ENCODE data around the gene MRPL52. TPM values are rescaled to one million over a fixed set of nuclear protein-coding genes. Genes with fewer than 3 reads are reported as not detected.
"Not testable (repeated sequence)": the region's sequence is repeated elsewhere in the genome, so short reads cannot be mapped to it uniquely, and the experiment has no call there.

MRPL52 gene
- total RNA-seq, 1 experiment from 2014 or later: 89.5 TPM

- no TSS peak for BruUV-seq (replicated peaks)
- TF ChIP-seq TCF7L2 (IDR thresholded peaks at IDR 0.05; ENCODE audit: low read depth, low read length): no peak
- TF ChIP-seq CTCF (IDR thresholded peaks at IDR 0.05): no peak
- TF ChIP-seq SIN3A (IDR thresholded peaks at IDR 0.05; ENCODE audit: borderline replicate concordance, insufficient read depth, low read depth, low read length): no peak
- Histone ChIP-seq H3K9me3 (ENCODE audit: control insufficient read depth, insufficient read depth, low read depth, low read length) (no peaks in the 10 kb centered on the region), H3K4me1 (ENCODE audit: control insufficient read depth, insufficient read depth, low read length) (no peaks in the 10 kb centered on the region), H3K4me3 (ENCODE audit: low read depth in 2 of 2, low read length in 2 of 2) (no peak overlapping the region), H3K36me3 (ENCODE audit: control insufficient read depth, insufficient read depth, low read length) (no peaks in the 10 kb centered on the region), H3K27ac (ENCODE audit: low read length) (no peak overlapping the region), H3K27me3 (ENCODE audit: control insufficient read depth, insufficient read depth, low read length) (no peaks in the 10 kb centered on the region)
- POLR2A ChIA-PET: interaction anchor here (0.6 kb wide), 1 partner anchor 27 kb away, joined by 3 read pairs; no protein-coding TSS in a partner anchor
- CTCF ChIA-PET: interaction anchor here (4.9 kb wide), 1 partner anchor 28 kb away, joined by 50 read pairs; no protein-coding TSS in a partner anchor
- ATAC-seq (no peak), DNase-seq (ENCODE audit: low read depth, low spot score) (no peak)
- in situ Hi-C loops (cut with HindIII; ENCODE audit: low pct_unique_long_range_greater_than_20kb, low sequenced_read_pairs) (no loop called here), intact Hi-C loops (cut with micrococcal nuclease; ENCODE audit: unreplicated experiment) (loop anchor here (10.0 kb wide), 1 partner anchor 196 kb away; no protein-coding TSS in a partner anchor)
Measured at GRCh38 chr14:22850944-22851764, 21.5 kb downstream of the MRPL52 start.

DNA sequence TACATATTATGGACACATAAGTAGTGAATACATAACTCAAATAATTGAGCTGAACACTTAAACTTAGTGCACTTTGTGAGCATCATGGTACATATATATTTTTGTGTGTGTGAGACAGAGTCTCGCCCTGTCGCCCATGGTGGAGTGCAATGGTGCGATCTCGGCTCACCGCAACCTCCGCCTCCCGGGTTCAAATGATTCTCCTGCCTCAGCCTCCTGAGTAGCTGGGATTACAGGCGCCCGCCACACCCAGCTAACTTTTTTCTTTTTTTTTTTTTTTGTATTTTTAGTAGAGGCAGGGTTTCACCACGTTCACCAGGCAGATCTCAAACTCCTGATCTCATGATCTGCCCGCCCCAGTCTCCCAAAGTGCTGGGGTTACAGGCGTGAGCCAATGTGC is 22.5 kb downstream of the MRPL52 start:
- CTCF ChIA-PET: interaction anchor here (0.6 to 4.9 kb wide), 4 partner anchors 11 to 29 kb away, joined by 3 to 50 read pairs (median 4); no protein-coding TSS in a partner anchor
- H3K4me1 ChIP-seq (ENCODE audit: control insufficient read depth, insufficient read depth, low read length); H3K27ac ChIP-seq (ENCODE audit: low read length); H3K9me3 ChIP-seq (ENCODE audit: control insufficient read depth, insufficient read depth, low read depth, low read length); POLR2A ChIA-PET; BruUV-seq (replicated peaks); H3K4me3 ChIP-seq (ENCODE audit: low read depth in 2 of 2, low read length in 2 of 2); in situ Hi-C loops (cut with HindIII; ENCODE audit: low pct_unique_long_range_greater_than_20kb, low sequenced_read_pairs); DNase-seq (ENCODE audit: low read depth, low spot score); H3K27me3 ChIP-seq (ENCODE audit: control insufficient read depth, insufficient read depth, low read length); H3K36me3 ChIP-seq (ENCODE audit: control insufficient read depth, insufficient read depth, low read length); ATAC-seq: not testable (repeated sequence)
- intact Hi-C loops (cut with micrococcal nuclease; ENCODE audit: unreplicated experiment): loop anchor here (2.0 to 10.0 kb wide), 2 partner anchors 29 to 197 kb away; no protein-coding TSS in a partner anchor

- in situ Hi-C loops (cut with HindIII; ENCODE audit: low pct_unique_long_range_greater_than_20kb, low sequenced_read_pairs) (no loop called here), intact Hi-C loops (cut with micrococcal nuclease; ENCODE audit: unreplicated experiment) (loop anchor here (2.0 to 10.0 kb wide), 2 partner anchors 30 to 198 kb away; no protein-coding TSS in a partner anchor)
- Histone ChIP-seq H3K36me3 (ENCODE audit: control insufficient read depth, insufficient read depth, low read length) (no peaks in the 10 kb centered on the region), H3K9me3 (ENCODE audit: control insufficient read depth, insufficient read depth, low read depth, low read length) (no peaks in the 10 kb centered on the region), H3K4me3 (ENCODE audit: low read depth in 2 of 2, low read length in 2 of 2) (no peak overlapping the region), H3K27ac (ENCODE audit: low read length) (no peak overlapping the region), H3K27me3 (ENCODE audit: control insufficient read depth, insufficient read depth, low read length) (no peaks in the 10 kb centered on the region), H3K4me1 (ENCODE audit: control insufficient read depth, insufficient read depth, low read length) (no peaks in the 10 kb centered on the region)
- DNase-seq (ENCODE audit: low read depth, low spot score) (no peak), ATAC-seq (no peak)
- TF ChIP-seq, protein P1, sequence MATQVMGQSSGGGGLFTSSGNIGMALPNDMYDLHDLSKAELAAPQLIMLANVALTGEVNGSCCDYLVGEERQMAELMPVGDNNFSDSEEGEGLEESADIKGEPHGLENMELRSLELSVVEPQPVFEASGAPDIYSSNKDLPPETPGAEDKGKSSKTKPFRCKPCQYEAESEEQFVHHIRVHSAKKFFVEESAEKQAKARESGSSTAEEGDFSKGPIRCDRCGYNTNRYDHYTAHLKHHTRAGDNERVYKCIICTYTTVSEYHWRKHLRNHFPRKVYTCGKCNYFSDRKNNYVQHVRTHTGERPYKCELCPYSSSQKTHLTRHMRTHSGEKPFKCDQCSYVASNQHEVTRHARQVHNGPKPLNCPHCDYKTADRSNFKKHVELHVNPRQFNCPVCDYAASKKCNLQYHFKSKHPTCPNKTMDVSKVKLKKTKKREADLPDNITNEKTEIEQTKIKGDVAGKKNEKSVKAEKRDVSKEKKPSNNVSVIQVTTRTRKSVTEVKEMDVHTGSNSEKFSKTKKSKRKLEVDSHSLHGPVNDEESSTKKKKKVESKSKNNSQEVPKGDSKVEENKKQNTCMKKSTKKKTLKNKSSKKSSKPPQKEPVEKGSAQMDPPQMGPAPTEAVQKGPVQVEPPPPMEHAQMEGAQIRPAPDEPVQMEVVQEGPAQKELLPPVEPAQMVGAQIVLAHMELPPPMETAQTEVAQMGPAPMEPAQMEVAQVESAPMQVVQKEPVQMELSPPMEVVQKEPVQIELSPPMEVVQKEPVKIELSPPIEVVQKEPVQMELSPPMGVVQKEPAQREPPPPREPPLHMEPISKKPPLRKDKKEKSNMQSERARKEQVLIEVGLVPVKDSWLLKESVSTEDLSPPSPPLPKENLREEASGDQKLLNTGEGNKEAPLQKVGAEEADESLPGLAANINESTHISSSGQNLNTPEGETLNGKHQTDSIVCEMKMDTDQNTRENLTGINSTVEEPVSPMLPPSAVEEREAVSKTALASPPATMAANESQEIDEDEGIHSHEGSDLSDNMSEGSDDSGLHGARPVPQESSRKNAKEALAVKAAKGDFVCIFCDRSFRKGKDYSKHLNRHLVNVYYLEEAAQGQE (IDR thresholded peaks at IDR 0.05; ENCODE audit: insufficient read depth in 1 of 2, low read depth in 2 of 2, low read length in 1 of 2): no peak
- TF ChIP-seq SIN3A (IDR thresholded peaks at IDR 0.05; ENCODE audit: borderline replicate concordance, insufficient read depth, low read depth, low read length) (no peak), POLR2AphosphoS5 (IDR thresholded peaks at IDR 0.05; ENCODE audit: low read depth, low read length) (no peak), TCF7L2 (IDR thresholded peaks at IDR 0.05; ENCODE audit: low read depth, low read length) (no peak), CTCF (IDR thresholded peaks at IDR 0.05) (no peak)
- BruUV-seq (replicated peaks): no TSS peak
- CTCF ChIA-PET: interaction anchor here (0.6 to 4.9 kb wide), 4 partner anchors 11 to 29 kb away, joined by 3 to 50 read pairs (median 4); no protein-coding TSS in a partner anchor
- POLR2A ChIA-PET: no interaction called here
Measured at GRCh38 chr14:22852599-22852939, 22.9 kb downstream of the MRPL52 start.
